Mesothelial cell of epicardium (in vitro differentiated cells): ENCODE data around the gene MIPOL1. TPM values are rescaled to one million over a fixed set of nuclear protein-coding genes. Genes with fewer than 3 reads are reported as not detected.
"Not testable (repeated sequence)": the region's sequence is repeated elsewhere in the genome, so short reads cannot be mapped to it uniquely, and the experiment has no call there.

Source experiments
- DNase-seq, 2 experiments: peaks; one replicate each; pipeline ENCODE4 v3.0.0; 2021; ENCODE audit warnings: low spot score in 2 of 2; ENCODE audit not compliant: unreplicated experiment in 2 of 2
- H3K27ac Mint-ChIP-seq: 2 replicates; pipeline ENCODE4 v1.8.0; 2021; ENCODE audit warnings: mixed read lengths
- H3K27me3 Mint-ChIP-seq: 2 replicates; pipeline ENCODE4 v1.8.0; 2021; ENCODE audit warnings: low read depth, mixed read lengths
- H3K36me3 Mint-ChIP-seq: 2 replicates; pipeline ENCODE4 v1.8.0; 2021; ENCODE audit warnings: mixed read lengths
- H3K4me1 Mint-ChIP-seq: 2 replicates; pipeline ENCODE4 v1.8.0; 2021; ENCODE audit warnings: mixed read lengths
- H3K4me3 Mint-ChIP-seq: 2 replicates; pipeline ENCODE4 v1.8.0; 2021; ENCODE audit warnings: mild to moderate bottlenecking, moderate library complexity, mixed read lengths
- H3K9me3 Mint-ChIP-seq: 2 replicates; pipeline ENCODE4 v1.8.0; 2021; ENCODE audit warnings: mixed read lengths
- CTCF ChIP-seq: fragments of 200-600 bp; sonication (generic); IDR thresholded peaks from one replicate; pipeline ENCODE4 v1.5.0; 2021; ENCODE audit warnings: antibody characterized with exemption; ENCODE audit not compliant: unreplicated experiment
- total RNA-seq: library from RNA; stranded (reverse); gene quantifications from 3 replicates; pipeline ENCODE4 v1.2.1, GENCODE V29; 2021

The MIPOL1 gene
- total RNA-seq, 1 donor from 2014 or later, result 28.4 TPM

DNA sequence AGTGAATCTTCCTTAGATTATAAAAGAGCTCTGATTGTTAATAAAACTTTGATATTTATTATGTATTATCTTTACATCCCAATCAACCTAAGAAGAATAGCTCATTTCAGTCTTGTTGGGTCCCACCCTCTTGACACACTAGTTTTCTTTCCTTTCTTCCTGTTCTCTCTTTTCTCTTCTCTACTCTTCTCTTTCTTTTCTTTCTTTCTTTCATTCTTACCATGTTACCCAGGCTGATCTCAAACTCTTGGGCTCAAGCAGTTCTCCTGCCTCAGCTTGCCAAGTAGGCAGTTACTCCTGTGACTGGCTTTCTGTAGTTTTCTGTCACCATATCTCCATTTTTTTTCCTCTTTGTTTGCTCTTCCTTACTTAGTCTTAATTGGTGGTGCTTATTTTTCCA lies 177.8 kb downstream of the MIPOL1 start:
- no peak for TF ChIP-seq CTCF
- DNase-seq, result no peak
- Mint-ChIP-seq H3K9me3 (peaks cover 10% of the 10 kb centered on the region), H3K36me3 (peaks cover 8% of the 10 kb centered on the region), H3K27me3 (no peaks in the 10 kb centered on the region), H3K4me3 (no peak overlapping the region), H3K4me1 (no peaks in the 10 kb centered on the region), H3K27ac (no peak overlapping the region)

DNA sequence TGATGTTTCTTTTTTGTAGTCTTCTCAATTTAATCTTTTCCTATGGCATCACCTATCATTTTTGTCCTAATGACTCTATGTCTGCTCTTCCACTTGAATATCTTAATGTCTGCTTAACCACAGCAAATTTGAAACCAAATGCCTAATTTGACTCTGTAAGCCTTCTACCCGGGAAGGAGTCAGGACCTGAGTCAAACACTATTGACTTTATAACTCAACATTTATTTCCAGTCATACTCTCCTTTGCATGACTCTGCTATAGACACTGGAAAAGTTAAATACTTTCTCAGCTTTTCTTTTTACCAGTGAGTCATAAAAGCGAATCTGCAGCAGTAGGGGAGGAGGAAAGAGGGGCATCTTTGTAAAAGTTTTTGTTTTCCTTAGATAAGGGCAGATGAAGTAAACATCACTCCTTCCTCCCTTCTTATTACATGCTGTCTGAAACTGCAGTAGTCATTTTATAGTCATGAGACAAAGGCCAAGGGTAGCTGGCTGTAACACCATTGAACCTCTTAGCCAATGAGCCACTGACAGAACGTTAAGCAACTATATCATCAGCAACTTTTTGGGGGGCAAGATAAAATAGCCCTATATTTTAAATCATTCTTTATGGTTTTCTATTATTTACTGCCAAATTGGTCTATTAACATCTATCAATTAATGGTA lies 179.3 kb downstream of the MIPOL1 start:
- Mint-ChIP-seq H3K27me3 (no peaks in the 10 kb centered on the region), H3K36me3 (peaks cover 8% of the 10 kb centered on the region)

DNA sequence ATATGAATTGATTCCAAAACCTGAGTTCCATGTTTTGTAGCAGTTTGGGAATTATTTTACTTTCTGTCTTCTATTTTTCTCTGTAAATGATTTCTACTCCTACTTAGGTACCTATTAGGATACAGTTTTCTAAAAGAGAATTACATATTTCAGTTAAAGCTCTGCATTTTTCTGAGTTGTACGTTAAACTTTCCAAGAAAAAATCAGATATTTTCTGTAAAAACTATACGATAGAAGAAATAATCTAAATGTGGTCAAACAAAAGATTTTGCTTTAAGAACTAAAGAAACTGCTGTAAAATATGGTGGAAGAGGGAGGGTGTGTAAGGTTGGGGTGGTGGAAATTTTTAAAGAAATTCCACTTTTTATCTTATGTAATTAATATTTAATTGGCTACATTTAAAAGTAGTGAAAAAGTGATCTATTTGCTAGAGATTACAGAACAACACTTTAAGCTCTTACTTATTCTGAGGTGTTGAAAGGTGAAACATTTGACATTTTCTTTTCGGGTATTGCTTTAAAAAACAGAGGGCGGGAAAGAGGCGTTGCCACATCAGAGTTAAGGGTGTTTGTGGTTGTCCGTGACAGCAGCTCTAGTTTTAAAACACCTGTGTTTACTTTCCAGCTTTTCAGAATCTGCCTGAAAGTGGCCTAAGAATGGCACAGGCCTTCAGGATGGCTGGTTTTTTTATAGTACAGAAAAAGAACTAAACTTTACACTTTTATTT lies 187.3 kb downstream of the MIPOL1 start:
- Mint-ChIP-seq H3K27me3 (no peaks in the 10 kb centered on the region), H3K9me3 (peaks cover 13% of the 10 kb centered on the region), H3K4me3 (no peak overlapping the region), H3K4me1 (peaks cover 2% of the 10 kb centered on the region), H3K27ac (no peak overlapping the region), H3K36me3 (peaks cover 4% of the 10 kb centered on the region)
- no peak for DNase-seq
- TF ChIP-seq CTCF, result no peak

More for the DNA sequence above, 179.3 kb downstream of the MIPOL1 start:
- no peak for TF ChIP-seq CTCF
- H3K4me1 Mint-ChIP-seq, result no peaks in the 10 kb centered on the region
- H3K27ac Mint-ChIP-seq, result no peak overlapping the region
- DNase-seq, result no peak
- no peak overlapping the region for H3K4me3 Mint-ChIP-seq
- H3K9me3 Mint-ChIP-seq, result peaks cover 10% of the 10 kb centered on the region

- not testable (repeated sequence) for DNase-seq, H3K4me1 Mint-ChIP-seq, H3K27me3 Mint-ChIP-seq, H3K27ac Mint-ChIP-seq, H3K4me3 Mint-ChIP-seq
- Mint-ChIP-seq H3K9me3 (peaks cover 55% of the 10 kb centered on the region), H3K36me3 (peaks cover 46% of the 10 kb centered on the region)
Measured at GRCh38 chr14:37397157-37397940, 199.6 kb downstream of the MIPOL1 start.

DNA sequence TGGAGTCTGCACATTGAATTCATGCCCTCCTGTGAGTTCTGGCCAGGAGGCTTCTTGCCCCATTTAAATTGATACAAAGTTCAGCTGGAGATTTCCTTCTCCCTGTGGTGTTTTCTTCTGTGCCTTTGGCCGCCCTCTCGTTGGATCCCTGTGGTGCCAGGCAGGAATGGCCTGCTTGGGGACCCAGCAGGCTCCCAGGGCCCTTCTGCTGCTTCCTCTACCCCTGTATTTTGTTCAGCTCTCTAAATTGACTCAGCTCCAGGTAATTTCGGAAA lies 200.1 kb downstream of the MIPOL1 start:
- H3K27me3 Mint-ChIP-seq, result no peaks in the 10 kb centered on the region
- TF ChIP-seq CTCF, result no peak
- no peak for DNase-seq
- peaks cover 44% of the 10 kb centered on the region for H3K36me3 Mint-ChIP-seq
- no peak overlapping the region for H3K27ac Mint-ChIP-seq
- peaks cover 50% of the 10 kb centered on the region for H3K9me3 Mint-ChIP-seq
- peaks cover 4% of the 10 kb centered on the region for H3K4me1 Mint-ChIP-seq
- H3K4me3 Mint-ChIP-seq, result no peak overlapping the region

GRCh38 chr14:37399517-37399916 lies 201.8 kb downstream of the MIPOL1 start:
- no peaks in the 10 kb centered on the region for H3K27me3 Mint-ChIP-seq
- H3K27ac Mint-ChIP-seq, result no peak overlapping the region
- peaks cover 39% of the 10 kb centered on the region for H3K9me3 Mint-ChIP-seq
- no peak for TF ChIP-seq CTCF
- peaks cover 5% of the 10 kb centered on the region for H3K4me1 Mint-ChIP-seq
- peaks cover 36% of the 10 kb centered on the region for H3K36me3 Mint-ChIP-seq
- no peak for DNase-seq
- H3K4me3 Mint-ChIP-seq, result no peak overlapping the region
